T-cell (primary cell): Measurements from ENCODE around the gene PPP1R12A. TPM values are rescaled to one million over a fixed set of nuclear protein-coding genes. Genes with fewer than 3 reads are reported as not detected.
A peak's percentile ranks its signal among the peaks of the same experiment; 100 is the strongest.
"Not testable (repeated sequence)": the region's sequence is repeated elsewhere in the genome, so short reads cannot be mapped to it uniquely, and the experiment has no call there.

ENCODE experiments used
- ATAC-seq, 4 experiments: fragments of 200-7000 bp in 3 of 4; fragments of 150-1000 bp in 1 of 4; cut with Tn5 transposase; replicated peaks in 1 of 4; 1 replicate in 3 of 4; 2 replicates in 1 of 4; pipeline ENCODE4 v1.10.0; 2021; ENCODE audit warnings: moderate library complexity in 3 of 4, mild to moderate bottlenecking in 2 of 4, moderate number of reproducible peaks in 1 of 4
- CTCF ChIA-PET, 2 donors: fragments of 300-600 bp; sonication (Branson Sonifier 250); formaldehyde crosslinking; loops; one replicate each; lab custom pipeline; 2022; ENCODE audit warnings: antibody characterized with exemption in 2 of 2; lab: Charles Lee
- POLR2A ChIA-PET, 2 donors: fragments of 300-600 bp; sonication (Branson Sonifier 250); formaldehyde crosslinking; loops; one replicate each; lab custom pipeline; 2022; ENCODE audit warnings: antibody characterized with exemption in 2 of 2; lab: Charles Lee
- DNase-seq, 35 experiments: peaks; one replicate each; pipeline versions ENCODE4 v3.0.0 to v3.0.0-alpha.2; 2013 to 2023
- H3K27ac ChIP-seq: one replicate; pipeline ENCODE4 v1.5.1; 2013; ENCODE audit warnings: low read length
- H3K27me3 ChIP-seq, 2 experiments: replicated peaks in 1 of 2; 1 replicate in 1 of 2; 2 replicates in 1 of 2; pipeline versions ENCODE4 v1.6.1 to v1.7.0; 2013; ENCODE audit warnings: low read length in 1 of 2, mixed read lengths in 1 of 2; ENCODE audit not compliant: control insufficient read depth in 2 of 2, insufficient read depth in 2 of 2; ENCODE audit errors: extremely low read depth in 1 of 2
- H3K36me3 ChIP-seq, 2 donors: 1 replicate in 1 of 2; 2 replicates in 1 of 2; pipeline versions ENCODE4 v1.6.1 to v1.7.0; 2013; ENCODE audit warnings: low read length in 1 of 2; ENCODE audit not compliant: control insufficient read depth in 2 of 2, insufficient read depth in 1 of 2; ENCODE audit errors: extremely low read depth in 1 of 2
- H3K4me1 ChIP-seq, 2 experiments: 1 replicate in 1 of 2; 2 replicates in 1 of 2; pipeline versions ENCODE4 v1.6.1 to v1.7.0; 2013; ENCODE audit warnings: low read length in 2 of 2, mixed read lengths in 1 of 2; ENCODE audit not compliant: insufficient read depth in 2 of 2, control insufficient read depth in 1 of 2; ENCODE audit errors: extremely low read depth in 1 of 2
- H3K4me3 ChIP-seq, 2 donors: 1 replicate in 1 of 2; 2 replicates in 1 of 2; pipeline versions ENCODE4 v1.5.1 to v1.7.0; 2013; ENCODE audit warnings: mild to moderate bottlenecking in 2 of 2, low read length in 1 of 2, moderate library complexity in 1 of 2; ENCODE audit not compliant: control insufficient read depth in 1 of 2; ENCODE audit errors: extremely low read depth in 1 of 2
- H3K9me3 ChIP-seq: 2 replicates; pipeline ENCODE4 v1.7.0; 2013
- H3K27ac Mint-ChIP-seq, 2 donors: one replicate each; pipeline ENCODE4 v1.8.0; 2020 to 2021; ENCODE audit warnings: mild to moderate bottlenecking in 2 of 2, mixed read lengths in 2 of 2
- H3K27me3 Mint-ChIP-seq, 2 donors: one replicate each; pipeline ENCODE4 v1.8.0; 2021 to 2022; ENCODE audit warnings: mixed read lengths in 2 of 2
- H3K36me3 Mint-ChIP-seq: one replicate; pipeline ENCODE4 v1.8.0; 2021; ENCODE audit warnings: mixed read lengths
- H3K4me1 Mint-ChIP-seq, 3 donors: one replicate each; pipeline ENCODE4 v1.8.0; 2020 to 2022; ENCODE audit warnings: mixed read lengths in 3 of 3, mild to moderate bottlenecking in 1 of 3
- H3K4me3 Mint-ChIP-seq, 3 donors: one replicate each; pipeline ENCODE4 v1.8.0; 2020 to 2022; ENCODE audit warnings: mild to moderate bottlenecking in 3 of 3, mixed read lengths in 3 of 3, moderate library complexity in 3 of 3
- H3K9me3 Mint-ChIP-seq, 3 donors: one replicate each; pipeline ENCODE4 v1.8.0; 2020 to 2022; ENCODE audit warnings: mixed read lengths in 3 of 3
- WGBS: methylation state at CpG from one replicate; pipeline ENCODE4 v1.1.5; 2013; ENCODE audit warnings: missing lambda C conversion rate; ENCODE audit not compliant: insufficient coverage; 5-methylcytosine and 5-hydroxymethylcytosine counted together
- total RNA-seq, 35 experiments: library from RNA in 6 of 35; stranded (reverse) in 6 of 35; fragments of 120-200 nt in 1 of 35; gene quantifications; one replicate each; pipeline versions ENCODE4 v1.2.1 to v1.2.4 and lab custom pipeline; 2013 to 2026

The PPP1R12A gene
- total RNA-seq, 5 donors from 2014 or later (not counting 1 experiment from before 2014, with no cell fraction given) = 84.8 to 109 (median 89.5) TPM

DNA sequence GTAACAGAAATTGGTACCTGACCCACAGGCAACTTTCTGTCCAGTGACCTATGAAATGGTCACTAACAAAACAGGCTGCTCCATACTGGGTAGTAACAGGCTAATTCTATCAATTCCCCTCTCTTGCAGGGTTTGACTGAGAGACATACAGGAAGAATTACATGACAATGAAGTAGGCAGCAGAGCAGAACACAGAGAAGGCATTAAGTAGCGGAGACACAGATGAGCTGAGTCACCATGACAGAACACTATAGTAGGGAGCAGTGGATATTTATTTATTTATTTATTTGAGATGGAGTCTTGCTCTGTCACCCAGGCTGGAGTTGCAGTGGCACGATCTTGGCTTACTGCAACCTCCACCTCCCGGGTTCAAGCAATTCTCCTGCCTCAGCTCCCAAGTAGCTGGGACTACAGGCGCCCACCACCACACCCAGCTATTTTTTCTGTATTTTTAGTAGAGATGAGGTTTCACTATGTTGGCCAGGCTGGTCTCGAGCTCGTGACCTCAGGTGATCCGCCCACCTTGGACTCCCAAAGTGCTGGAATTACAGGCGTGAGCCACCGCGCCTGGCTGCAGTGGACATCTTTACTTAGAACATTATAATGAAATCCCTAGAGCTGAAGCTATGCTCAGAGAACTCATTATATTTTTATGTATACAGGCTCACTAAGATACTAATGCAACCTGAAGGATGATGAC is 150.4 kb downstream of the PPP1R12A start:
- H3K27me3 ChIP-seq, H3K9me3 Mint-ChIP-seq, H3K27ac Mint-ChIP-seq, H3K4me3 Mint-ChIP-seq, DNase-seq, H3K9me3 ChIP-seq, H3K27ac ChIP-seq, POLR2A ChIA-PET, ATAC-seq, H3K4me1 Mint-ChIP-seq, H3K4me3 ChIP-seq, H3K4me1 ChIP-seq, H3K27me3 Mint-ChIP-seq: not testable (repeated sequence)
- CTCF ChIA-PET = interaction anchor here in 1 of 2 donors (0.5 kb wide), 1 partner anchor 74 kb away, joined by 4 read pairs; no protein-coding TSS in a partner anchor
- H3K36me3 ChIP-seq = peaks cover 0 to 64% of the 10 kb centered on the region in 2 donors
- H3K36me3 Mint-ChIP-seq = peaks cover 48% of the 10 kb centered on the region
- WGBS = 100% methylated on average over 1 of the region's 10 CpGs

DNA sequence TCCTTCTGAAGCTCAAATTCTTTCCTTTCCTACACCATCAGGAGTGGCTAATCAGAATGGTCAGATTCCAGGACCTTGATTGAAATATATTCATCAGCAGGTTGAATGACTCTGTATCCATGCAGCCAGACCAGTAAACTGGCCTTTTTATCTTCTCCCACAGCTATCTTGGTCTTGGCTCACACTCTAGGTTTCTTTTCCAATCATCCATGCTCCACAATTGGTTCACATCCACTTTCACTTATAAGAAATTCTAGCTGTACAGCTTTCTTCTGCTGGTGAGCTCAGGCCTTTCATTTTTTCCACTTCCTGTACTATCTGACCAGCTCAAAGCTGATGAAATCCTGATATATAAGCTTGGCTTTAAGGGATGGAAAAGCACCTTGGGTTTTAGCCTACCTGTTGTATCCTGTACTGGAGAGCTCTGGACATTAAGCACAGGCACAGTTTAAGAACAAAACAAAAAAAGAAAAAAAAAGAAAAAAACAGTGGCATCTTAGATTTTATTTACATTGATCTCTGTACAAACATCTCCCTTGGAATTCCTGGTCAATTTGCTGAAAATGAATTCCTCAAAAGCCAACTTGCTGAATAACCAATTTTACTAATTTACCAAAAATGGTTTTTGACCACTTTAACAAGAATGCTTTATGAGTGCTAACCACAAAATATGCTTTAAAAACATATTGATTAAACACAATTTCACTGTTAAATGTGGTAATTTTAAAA is 152.6 kb downstream of the PPP1R12A start:
- ChIA-PET POLR2A (interaction anchor here in 1 of 2 donors (0.5 to 0.7 kb wide), 2 partner anchors 25 to 492 kb away, joined by 3 read pairs; no protein-coding TSS in a partner anchor), CTCF (interaction anchor here in 1 of 2 donors (0.5 kb wide), 1 partner anchor 437 kb away, joined by 5 read pairs; no protein-coding TSS in a partner anchor)
- ATAC-seq (no peak), DNase-seq (no peak)
- no peak overlapping the region for H3K27ac ChIP-seq
- H3K27me3 ChIP-seq = no peaks in the 10 kb centered on the region
- H3K9me3 Mint-ChIP-seq = no peaks in the 10 kb centered on the region
- peaks cover 45% of the 10 kb centered on the region for H3K36me3 Mint-ChIP-seq
- peaks cover 0 to 60% of the 10 kb centered on the region in 2 donors for H3K36me3 ChIP-seq
- no peaks in the 10 kb centered on the region for H3K4me1 Mint-ChIP-seq
- no peak overlapping the region for H3K27ac Mint-ChIP-seq
- no peaks in the 10 kb centered on the region for H3K27me3 Mint-ChIP-seq
- no peak overlapping the region for H3K4me3 Mint-ChIP-seq
- no peaks in the 10 kb centered on the region for H3K4me1 ChIP-seq
- H3K4me3 ChIP-seq = no peak overlapping the region
- H3K9me3 ChIP-seq = no peaks in the 10 kb centered on the region

DNA sequence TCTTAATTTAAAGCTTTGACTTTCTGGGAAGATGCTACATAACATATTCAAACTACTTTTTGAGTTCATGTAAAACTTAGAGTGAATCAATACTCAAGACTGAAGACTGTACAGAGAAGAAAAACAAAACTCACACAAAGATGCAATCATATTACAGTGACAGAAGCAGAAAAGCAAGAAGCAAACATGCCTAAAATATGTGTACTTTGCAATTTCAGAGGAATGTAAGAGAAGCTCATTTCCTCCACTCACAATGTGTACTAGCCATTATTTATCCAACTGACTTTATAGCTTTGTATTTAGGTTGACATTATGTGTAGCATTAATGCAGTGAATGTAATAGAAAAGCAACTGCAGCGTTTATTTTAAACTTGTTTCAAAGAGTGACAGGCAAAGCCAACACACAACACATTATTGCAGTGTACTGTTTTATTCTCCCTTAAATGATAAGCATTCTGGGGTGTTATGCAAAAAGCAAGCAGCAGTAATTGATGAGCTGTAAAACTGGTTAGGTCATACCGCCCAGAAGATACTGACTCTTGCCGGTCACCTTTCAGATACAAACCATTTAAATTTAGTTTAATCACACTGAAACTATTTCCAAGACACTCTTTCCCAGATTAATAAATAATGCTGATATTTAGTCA is 156.0 kb downstream of the PPP1R12A start:
- ATAC-seq = no peak
- H3K9me3 Mint-ChIP-seq = no peaks in the 10 kb centered on the region
- no peaks in the 10 kb centered on the region for H3K4me1 ChIP-seq
- WGBS = no CpG with 5 or more reads among the region's 3 CpGs
- no peak overlapping the region for H3K4me3 Mint-ChIP-seq
- ChIA-PET POLR2A (interaction anchor here in 1 of 2 donors (0.6 to 0.8 kb wide), 2 partner anchors 11 to 44 kb away, joined by 3 read pairs; no protein-coding TSS in a partner anchor), CTCF (no interaction called here)
- H3K4me3 ChIP-seq = no peak overlapping the region
- H3K36me3 ChIP-seq = peaks cover 0 to 39% of the 10 kb centered on the region in 2 donors
- no peaks in the 10 kb centered on the region for H3K27me3 Mint-ChIP-seq
- H3K9me3 ChIP-seq = no peaks in the 10 kb centered on the region
- H3K27ac ChIP-seq = no peak overlapping the region
- no peaks in the 10 kb centered on the region for H3K4me1 Mint-ChIP-seq
- no peaks in the 10 kb centered on the region for H3K27me3 ChIP-seq
- H3K27ac Mint-ChIP-seq = peak overlapping the region in 1 of 2 donors; percentile 17
- H3K36me3 Mint-ChIP-seq = peaks cover 43% of the 10 kb centered on the region
- no peak for DNase-seq

DNA sequence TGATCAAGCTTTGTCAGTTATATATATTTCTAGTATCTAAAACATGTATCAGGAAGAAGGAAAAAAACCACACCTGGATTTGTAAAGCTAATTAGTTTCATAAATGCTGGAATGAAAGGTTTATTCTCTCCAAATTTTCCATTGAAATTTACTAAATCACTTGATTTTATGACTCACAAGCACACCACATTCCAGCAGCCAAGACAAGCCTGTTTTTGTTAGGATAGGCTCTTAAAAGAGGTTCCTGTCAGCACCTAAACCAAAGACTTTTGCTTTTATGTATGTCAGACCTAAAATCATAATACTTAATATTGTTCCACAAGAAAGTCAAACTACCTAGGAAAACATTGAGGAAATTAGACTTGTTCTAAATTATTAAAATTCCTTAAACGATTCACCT is 158.8 kb downstream of the PPP1R12A start:
- H3K27ac ChIP-seq = no peak overlapping the region
- H3K9me3 Mint-ChIP-seq = no peaks in the 10 kb centered on the region
- H3K27me3 Mint-ChIP-seq = no peaks in the 10 kb centered on the region
- H3K4me1 ChIP-seq = no peaks in the 10 kb centered on the region
- CTCF ChIA-PET = no interaction called here
- H3K36me3 ChIP-seq = peaks cover 0 to 26% of the 10 kb centered on the region in 2 donors
- no peaks in the 10 kb centered on the region for H3K27me3 ChIP-seq
- POLR2A ChIA-PET = no interaction called here
- DNase-seq = no peak
- H3K9me3 ChIP-seq = no peaks in the 10 kb centered on the region
- no peak overlapping the region for H3K4me3 Mint-ChIP-seq
- WGBS = no CpG with 5 or more reads among the region's 1 CpG
- H3K4me1 Mint-ChIP-seq = no peaks in the 10 kb centered on the region
- no peak overlapping the region for H3K4me3 ChIP-seq
- H3K36me3 Mint-ChIP-seq = peaks cover 31% of the 10 kb centered on the region
- H3K27ac Mint-ChIP-seq = no peak overlapping the region
- no peak for ATAC-seq

DNA sequence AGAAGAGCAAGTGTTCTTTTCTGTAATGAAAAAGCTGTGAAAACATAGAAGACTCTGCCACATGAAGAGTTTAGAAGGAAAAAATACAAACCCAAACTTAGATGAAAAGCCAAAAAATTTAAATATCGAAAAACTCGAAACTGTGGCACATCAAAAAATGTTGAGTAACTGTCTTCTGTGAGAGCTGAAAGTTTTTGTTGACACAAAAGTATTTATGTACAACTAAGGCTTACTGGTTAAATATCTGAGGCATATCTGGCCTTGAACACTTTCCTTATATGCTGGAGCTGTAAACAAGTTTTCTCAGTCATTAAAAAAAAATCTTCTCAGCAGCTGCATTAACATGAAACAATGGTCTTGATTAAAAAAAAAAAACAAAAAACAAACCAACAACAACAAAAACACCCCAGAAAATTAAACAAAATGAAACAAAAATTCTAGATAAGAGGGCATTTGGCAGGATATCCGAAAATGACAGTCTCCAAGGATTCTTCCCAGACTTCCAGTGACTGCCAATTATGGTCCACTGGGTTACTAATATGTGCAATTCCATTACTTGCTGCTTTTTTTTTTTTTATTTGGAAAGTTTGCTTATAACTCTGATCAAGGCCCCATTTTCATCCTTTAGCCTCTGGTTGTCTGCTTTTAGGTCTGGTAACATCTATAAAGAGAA is 159.4 kb downstream of the PPP1R12A start:
- Histone ChIP-seq H3K4me3 (no peak overlapping the region), H3K36me3 (peaks cover 0 to 24% of the 10 kb centered on the region in 2 donors), H3K9me3 (no peaks in the 10 kb centered on the region), H3K27me3 (no peaks in the 10 kb centered on the region), H3K27ac (no peak overlapping the region), H3K4me1 (no peaks in the 10 kb centered on the region)
- no peak for ATAC-seq
- ChIA-PET POLR2A (interaction anchor here in 1 of 2 donors (0.6 kb wide), 1 partner anchor 27 kb away, joined by 4 read pairs; no protein-coding TSS in a partner anchor), CTCF (no interaction called here)
- Mint-ChIP-seq H3K36me3 (peaks cover 31% of the 10 kb centered on the region), H3K4me3 (no peak overlapping the region), H3K27me3 (no peaks in the 10 kb centered on the region), H3K4me1 (no peaks in the 10 kb centered on the region), H3K9me3 (no peaks in the 10 kb centered on the region), H3K27ac (peak overlapping the region in 1 of 2 donors; percentile 9)
- no CpG with 5 or more reads among the region's 3 CpGs for WGBS
- no peak for DNase-seq

DNA sequence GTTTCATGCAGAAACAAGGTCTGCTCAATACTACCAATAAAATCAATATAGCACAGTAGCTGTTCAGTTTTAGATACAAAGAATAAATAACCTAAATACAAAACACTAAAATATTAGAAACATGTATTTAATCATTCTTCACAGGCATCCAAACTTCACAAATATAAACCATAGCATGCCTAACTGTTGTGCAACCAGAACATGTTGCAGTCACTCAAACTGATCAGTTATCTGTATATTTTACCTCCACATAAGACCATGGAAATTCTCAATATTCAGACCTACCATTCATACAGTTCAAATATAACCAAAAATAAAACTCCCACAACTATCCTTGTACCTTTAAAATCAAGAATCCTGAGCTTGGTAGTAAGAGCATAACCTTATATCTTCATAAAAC is 161.0 kb downstream of the PPP1R12A start:
- Histone ChIP-seq H3K27me3 (no peaks in the 10 kb centered on the region), H3K4me1 (no peaks in the 10 kb centered on the region), H3K36me3 (peaks cover 0 to 12% of the 10 kb centered on the region in 2 donors), H3K4me3 (no peak overlapping the region), H3K9me3 (no peaks in the 10 kb centered on the region), H3K27ac (no peak overlapping the region)
- DNase-seq = no peak
- Mint-ChIP-seq H3K27ac (no peak overlapping the region), H3K4me1 (no peaks in the 10 kb centered on the region), H3K36me3 (peaks cover 23% of the 10 kb centered on the region), H3K9me3 (no peaks in the 10 kb centered on the region), H3K27me3 (no peaks in the 10 kb centered on the region), H3K4me3 (no peak overlapping the region)
- CTCF ChIA-PET = interaction anchor here in 1 of 2 donors (1.0 kb wide), 1 partner anchor 413 kb away, joined by 4 read pairs; no protein-coding TSS in a partner anchor
- POLR2A ChIA-PET = no interaction called here
- no peak for ATAC-seq
